NCI-H2171 (cell line): ENCODE data around the gene CCDC51.
"Not testable (repeated sequence)": the region's sequence is repeated elsewhere in the genome, so short reads cannot be mapped to it uniquely, and the experiment has no call there.

Experiments used
- DNase-seq: peaks from one replicate; lab custom pipeline; 2025; lab: John Stamatoyannopoulos, UW

CCDC51 gene

GRCh38 chr3:48439820-48440589 is at the start of gene CCDC51, which contains the start of gene TMA7:
Gene CCDC51 (minus strand): TSS chr3:48440119. CDS start chr3:48435128, 4,991 bp downstream.
Gene TMA7 (plus strand): TSS chr3:48440257. CDS start chr3:48440297, 40 bp downstream.
- DNase-seq: peak; percentile 80

GRCh38 chr3:48486952-48487351 is 47.0 kb upstream of the CCDC51 start:
- DNase-seq: no peak

- not testable (repeated sequence) for DNase-seq
These were observed 42.9 kb upstream of the CCDC51 start for GRCh38 chr3:48482822-48483221.

- not testable (repeated sequence) for DNase-seq
These were observed 41.0 kb upstream of the CCDC51 start for GRCh38 chr3:48480891-48481290.

GRCh38 chr3:48478626-48479555 is 39.0 kb upstream of the CCDC51 start:
- no peak for DNase-seq

- DNase-seq: no peak
These were observed 38.1 kb upstream of the CCDC51 start for GRCh38 chr3:48477959-48478520.

GRCh38 chr3:48476426-48477053 is 36.6 kb upstream of the CCDC51 start:
- no peak for DNase-seq

- DNase-seq: no peak
These were observed 35.3 kb upstream of the CCDC51 start for GRCh38 chr3:48475188-48475587.

GRCh38 chr3:48474619-48475018 is 34.7 kb upstream of the CCDC51 start:
- DNase-seq: no peak

- not testable (repeated sequence) for DNase-seq
These were observed 34.1 kb upstream of the CCDC51 start for GRCh38 chr3:48474031-48474430.

- no peak for DNase-seq
These were observed 33.7 kb upstream of the CCDC51 start for GRCh38 chr3:48473617-48473952.

GRCh38 chr3:48472923-48473616 is 33.2 kb upstream of the CCDC51 start:
- DNase-seq: peak; percentile 71

- DNase-seq: no peak
These were observed 32.7 kb upstream of the CCDC51 start for GRCh38 chr3:48472673-48472922.

GRCh38 chr3:48470286-48470685 is 30.4 kb upstream of the CCDC51 start:
- no peak for DNase-seq

- DNase-seq: no peak
These were observed 29.4 kb upstream of the CCDC51 start for GRCh38 chr3:48469046-48469915.

- DNase-seq: no peak
These were observed 28.4 kb upstream of the CCDC51 start for GRCh38 chr3:48468329-48468731.

GRCh38 chr3:48467473-48468267 is 27.8 kb upstream of the CCDC51 start:
- DNase-seq: no peak

- DNase-seq: no peak
These were observed 27.2 kb upstream of the CCDC51 start for GRCh38 chr3:48467110-48467454.

- no peak for DNase-seq
These were observed 26.6 kb upstream of the CCDC51 start for GRCh38 chr3:48466386-48467109.
